ENCODE measurements around the gene SEMA3D. TPM values are rescaled to one million over a fixed set of nuclear protein-coding genes. Genes with fewer than 3 reads are reported as not detected.
A peak's percentile ranks its signal among the peaks of the same experiment; 100 is the strongest.

SEMA3D gene
- total RNA-seq, 2 donors from 2014 or later = 10.7 to 16.5 TPM

DNA sequence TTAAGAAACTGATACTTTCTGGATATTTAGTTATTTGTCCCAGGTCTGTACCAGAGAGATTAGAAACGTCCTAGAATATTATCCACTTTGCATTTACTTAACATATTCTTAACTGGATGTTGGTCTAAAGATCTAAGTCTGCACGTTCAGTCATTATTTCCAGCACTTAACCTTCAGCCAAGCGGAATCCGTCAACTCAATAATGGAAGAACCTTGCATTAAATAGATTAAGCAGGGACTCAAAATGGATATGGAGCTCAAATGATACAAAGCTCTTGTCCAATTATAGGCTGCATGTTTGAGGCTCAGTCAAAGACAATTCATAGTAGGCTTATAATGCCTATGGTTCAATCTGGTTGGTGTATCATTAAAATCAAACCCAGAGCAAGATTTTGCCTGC lies 162.9 kb downstream of the SEMA3D start:
- intact Hi-C loops (cut with DNase I) = loop anchor here (5.0 kb wide), 2 partner anchors 1047 to 1087 kb away; no protein-coding TSS in a partner anchor

DNA sequence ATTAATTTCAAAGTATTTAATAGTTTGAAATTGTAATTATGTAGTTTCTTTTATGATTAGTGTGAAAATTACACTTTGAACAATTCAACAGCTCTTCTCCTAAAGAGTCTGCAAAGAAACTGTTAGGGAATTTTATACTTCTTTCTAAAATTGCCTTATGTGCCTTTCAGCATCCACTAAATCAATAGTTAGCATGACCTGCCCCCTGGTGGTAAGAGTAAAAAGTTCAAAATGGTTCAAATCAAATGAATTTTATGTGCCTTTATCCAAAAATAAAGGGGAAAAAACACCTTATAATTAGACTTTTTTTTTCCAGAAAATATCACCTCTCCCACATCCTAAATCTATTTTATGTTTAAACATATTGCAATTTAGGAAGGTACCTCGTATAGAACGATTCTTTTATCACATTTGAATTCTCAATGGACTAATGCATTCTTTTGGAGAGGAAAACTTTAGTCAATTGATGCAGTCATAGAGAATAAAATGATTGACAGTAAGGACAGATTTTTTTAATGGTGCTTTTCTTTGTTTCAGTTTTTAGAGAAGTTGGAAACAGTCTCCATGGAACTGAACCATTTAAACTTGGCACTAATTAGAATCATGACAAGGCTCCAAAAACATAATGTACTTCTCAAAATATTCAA lies 163.7 kb downstream of the SEMA3D start:
- H3K27ac ChIP-seq = no peak overlapping the region
- no peaks in the 10 kb centered on the region for H3K4me1 ChIP-seq (replicated peaks)
- TF ChIP-seq POLR2AphosphoS5 (IDR thresholded peaks at IDR 0.05) (no peak), POLR2A (IDR thresholded peaks at IDR 0.05) (no peak)
- TF ChIP-seq, protein P1, sequence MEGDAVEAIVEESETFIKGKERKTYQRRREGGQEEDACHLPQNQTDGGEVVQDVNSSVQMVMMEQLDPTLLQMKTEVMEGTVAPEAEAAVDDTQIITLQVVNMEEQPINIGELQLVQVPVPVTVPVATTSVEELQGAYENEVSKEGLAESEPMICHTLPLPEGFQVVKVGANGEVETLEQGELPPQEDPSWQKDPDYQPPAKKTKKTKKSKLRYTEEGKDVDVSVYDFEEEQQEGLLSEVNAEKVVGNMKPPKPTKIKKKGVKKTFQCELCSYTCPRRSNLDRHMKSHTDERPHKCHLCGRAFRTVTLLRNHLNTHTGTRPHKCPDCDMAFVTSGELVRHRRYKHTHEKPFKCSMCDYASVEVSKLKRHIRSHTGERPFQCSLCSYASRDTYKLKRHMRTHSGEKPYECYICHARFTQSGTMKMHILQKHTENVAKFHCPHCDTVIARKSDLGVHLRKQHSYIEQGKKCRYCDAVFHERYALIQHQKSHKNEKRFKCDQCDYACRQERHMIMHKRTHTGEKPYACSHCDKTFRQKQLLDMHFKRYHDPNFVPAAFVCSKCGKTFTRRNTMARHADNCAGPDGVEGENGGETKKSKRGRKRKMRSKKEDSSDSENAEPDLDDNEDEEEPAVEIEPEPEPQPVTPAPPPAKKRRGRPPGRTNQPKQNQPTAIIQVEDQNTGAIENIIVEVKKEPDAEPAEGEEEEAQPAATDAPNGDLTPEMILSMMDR (IDR thresholded peaks at IDR 0.05) = peak; percentile 59 to 84 (median 81)
- DNase-seq (ENCODE audit: low spot score) = peak; percentile 33
- H3K9me3 ChIP-seq = no peaks in the 10 kb centered on the region
- no peaks in the 10 kb centered on the region for H3K27me3 ChIP-seq (replicated peaks; ENCODE audit: insufficient read depth)
- intact Hi-C loops (cut with DNase I) = loop anchor here (5.0 kb wide), 2 partner anchors 1046 to 1086 kb away; no protein-coding TSS in a partner anchor
- no peaks in the 10 kb centered on the region for H3K36me3 ChIP-seq
- no peak overlapping the region for H3K4me3 ChIP-seq
- WGBS = 27% methylated on average over 2 of the region's 2 CpGs

More for the DNA sequence above, 162.9 kb downstream of the SEMA3D start:
- WGBS = 73% methylated on average over 4 of the region's 4 CpGs
- no peaks in the 10 kb centered on the region for H3K36me3 ChIP-seq
- H3K4me3 ChIP-seq = no peak overlapping the region
- no peak for DNase-seq (ENCODE audit: low spot score)
- no peaks in the 10 kb centered on the region for H3K27me3 ChIP-seq (replicated peaks; ENCODE audit: insufficient read depth)
- no peaks in the 10 kb centered on the region for H3K9me3 ChIP-seq
- no peak overlapping the region for H3K27ac ChIP-seq
- TF ChIP-seq, protein P1 (IDR thresholded peaks at IDR 0.05) = no peak
- TF ChIP-seq POLR2AphosphoS5 (IDR thresholded peaks at IDR 0.05) = no peak
- TF ChIP-seq POLR2A (IDR thresholded peaks at IDR 0.05) = no peak
- no peaks in the 10 kb centered on the region for H3K4me1 ChIP-seq (replicated peaks)

DNA sequence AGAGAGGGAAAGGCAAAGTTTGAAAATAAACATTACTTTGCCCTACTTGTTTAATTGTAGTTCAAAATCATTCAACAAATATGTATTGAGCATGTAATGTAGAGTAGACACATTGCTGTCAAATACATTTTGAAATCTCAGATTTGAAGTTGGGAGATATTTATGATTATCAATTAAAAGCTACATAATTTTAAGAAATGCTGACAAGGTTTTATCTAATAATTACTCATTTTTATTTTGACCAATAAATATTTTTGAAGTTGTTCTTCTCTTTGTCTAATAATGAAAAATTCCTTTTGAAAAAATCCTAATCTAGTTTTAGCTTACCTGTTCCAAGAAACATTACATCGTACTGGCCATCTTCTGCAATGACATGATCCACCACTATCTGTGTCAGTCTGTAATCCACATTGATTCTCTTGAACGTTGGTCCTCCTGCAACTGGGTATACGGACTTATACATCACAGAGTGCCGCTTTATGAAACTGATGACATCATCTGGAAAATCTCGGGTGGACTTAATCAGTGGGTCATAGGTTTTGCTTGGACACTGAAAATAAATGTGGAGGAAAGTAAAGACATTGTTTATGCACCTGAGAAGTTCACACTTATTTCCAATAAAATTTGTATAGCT lies 164.7 kb downstream of the SEMA3D start:
- TF ChIP-seq POLR2AphosphoS5 (IDR thresholded peaks at IDR 0.05) = no peak
- no peak for TF ChIP-seq POLR2A (IDR thresholded peaks at IDR 0.05)
- TF ChIP-seq, protein P1 (IDR thresholded peaks at IDR 0.05) = no peak
- H3K9me3 ChIP-seq = no peaks in the 10 kb centered on the region
- H3K4me1 ChIP-seq (replicated peaks) = no peaks in the 10 kb centered on the region
- H3K27me3 ChIP-seq (replicated peaks; ENCODE audit: insufficient read depth) = no peaks in the 10 kb centered on the region
- no peak for DNase-seq (ENCODE audit: low spot score)
- no peaks in the 10 kb centered on the region for H3K36me3 ChIP-seq
- H3K4me3 ChIP-seq = no peak overlapping the region
- intact Hi-C loops (cut with DNase I) = loop anchor here (5.0 kb wide), 2 partner anchors 1045 to 1085 kb away; no protein-coding TSS in a partner anchor
- 85% methylated on average over 5 of the region's 5 CpGs for WGBS
- H3K27ac ChIP-seq = no peak overlapping the region

DNA sequence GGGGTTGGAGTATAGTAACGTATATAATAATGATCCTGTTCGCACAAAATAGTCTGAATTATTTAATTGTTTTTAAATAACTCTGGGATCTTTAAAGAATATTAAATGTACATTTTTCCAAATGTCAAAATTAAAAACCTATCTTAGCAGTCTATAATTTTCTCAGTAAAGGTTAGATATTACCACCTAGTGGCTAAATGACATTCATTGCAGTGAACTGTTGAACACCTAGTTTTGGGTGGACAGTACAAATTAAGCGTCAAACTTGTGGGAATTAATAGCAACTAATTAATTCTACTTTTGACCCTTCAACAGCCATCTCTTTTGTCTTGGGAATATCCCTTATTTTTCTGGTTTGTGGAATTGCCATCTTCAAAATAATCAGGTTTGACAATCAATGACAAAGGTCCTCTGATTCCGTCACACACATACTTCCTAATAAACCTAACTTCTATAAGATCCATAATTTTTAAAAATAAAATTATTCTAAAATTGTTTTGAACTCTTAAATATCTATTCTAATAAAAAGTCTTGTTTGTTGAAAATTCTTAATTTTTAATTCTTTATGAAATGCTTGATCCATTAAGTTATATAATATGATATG lies 165.7 kb downstream of the SEMA3D start:
- TF ChIP-seq POLR2A (IDR thresholded peaks at IDR 0.05) = no peak
- TF ChIP-seq, protein P1 (IDR thresholded peaks at IDR 0.05) = peak in 3 of 4 experiments; percentile 14 to 40 (median 24)
- TF ChIP-seq POLR2AphosphoS5 (IDR thresholded peaks at IDR 0.05) = no peak
- intact Hi-C loops (cut with DNase I) = loop anchor here (5.0 kb wide), 2 partner anchors 1044 to 1084 kb away; no protein-coding TSS in a partner anchor
- no peaks in the 10 kb centered on the region for H3K9me3 ChIP-seq
- no peak overlapping the region for H3K4me3 ChIP-seq
- no peak overlapping the region for H3K27ac ChIP-seq
- no peaks in the 10 kb centered on the region for H3K27me3 ChIP-seq (replicated peaks; ENCODE audit: insufficient read depth)
- WGBS = 86% methylated on average over 4 of the region's 4 CpGs
- H3K4me1 ChIP-seq (replicated peaks) = no peaks in the 10 kb centered on the region
- no peaks in the 10 kb centered on the region for H3K36me3 ChIP-seq
- DNase-seq (ENCODE audit: low spot score) = no peak

All from prostate gland (tissue), 2 donors.